ENCODE data around the gene SLIT1.

DNA sequence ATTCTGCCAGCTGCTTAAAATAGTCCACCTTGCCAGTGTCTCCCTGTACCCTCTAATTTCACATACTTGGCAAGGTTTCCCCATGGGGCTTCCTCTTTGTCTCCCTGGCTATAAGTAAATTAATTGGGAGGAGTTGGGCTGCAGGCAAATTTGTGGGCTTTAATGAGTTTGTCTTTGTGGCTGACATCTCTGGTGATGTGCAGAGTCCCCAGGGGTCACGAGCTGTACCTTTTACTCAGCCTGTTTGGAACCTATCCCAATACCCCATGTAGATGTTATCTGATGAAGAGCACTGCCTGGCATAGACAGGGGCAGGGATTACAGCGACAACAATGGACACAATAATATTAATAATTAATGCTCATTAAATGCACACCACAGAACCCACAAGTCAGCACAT is 132.5 kb downstream of the SLIT1 start:
- no peak for TF ChIP-seq POLR2A (IDR thresholded peaks at IDR 0.05)
- TF ChIP-seq, protein P1, sequence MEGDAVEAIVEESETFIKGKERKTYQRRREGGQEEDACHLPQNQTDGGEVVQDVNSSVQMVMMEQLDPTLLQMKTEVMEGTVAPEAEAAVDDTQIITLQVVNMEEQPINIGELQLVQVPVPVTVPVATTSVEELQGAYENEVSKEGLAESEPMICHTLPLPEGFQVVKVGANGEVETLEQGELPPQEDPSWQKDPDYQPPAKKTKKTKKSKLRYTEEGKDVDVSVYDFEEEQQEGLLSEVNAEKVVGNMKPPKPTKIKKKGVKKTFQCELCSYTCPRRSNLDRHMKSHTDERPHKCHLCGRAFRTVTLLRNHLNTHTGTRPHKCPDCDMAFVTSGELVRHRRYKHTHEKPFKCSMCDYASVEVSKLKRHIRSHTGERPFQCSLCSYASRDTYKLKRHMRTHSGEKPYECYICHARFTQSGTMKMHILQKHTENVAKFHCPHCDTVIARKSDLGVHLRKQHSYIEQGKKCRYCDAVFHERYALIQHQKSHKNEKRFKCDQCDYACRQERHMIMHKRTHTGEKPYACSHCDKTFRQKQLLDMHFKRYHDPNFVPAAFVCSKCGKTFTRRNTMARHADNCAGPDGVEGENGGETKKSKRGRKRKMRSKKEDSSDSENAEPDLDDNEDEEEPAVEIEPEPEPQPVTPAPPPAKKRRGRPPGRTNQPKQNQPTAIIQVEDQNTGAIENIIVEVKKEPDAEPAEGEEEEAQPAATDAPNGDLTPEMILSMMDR (IDR thresholded peaks at IDR 0.05) = no peak

Data from testis (tissue), 2 donors.